Hepatocyte (in vitro differentiated cells): ENCODE data around the gene WFDC6. TPM values are rescaled to one million over a fixed set of nuclear protein-coding genes. Genes with fewer than 3 reads are reported as not detected.

ENCODE experiments used
- DNase-seq: peaks from one replicate; pipeline ENCODE4 v3.0.0-alpha.2; 2016; ENCODE audit warnings: low spot score
- H2AFZ ChIP-seq: fragments of 200-600 bp; sonication (generic); 2 replicates; pipeline ENCODE4 v1.6.0; 2016; ENCODE audit warnings: antibody characterized with exemption, mild to moderate bottlenecking
- H3K27ac ChIP-seq: fragments of 200-600 bp; sonication (generic); 2 replicates; pipeline ENCODE4 v1.5.1; 2016; ENCODE audit warnings: mild to moderate bottlenecking
- H3K27me3 ChIP-seq: fragments of 200-600 bp; sonication (generic); 2 replicates; pipeline ENCODE4 v1.6.1; 2016
- H3K36me3 ChIP-seq: fragments of 200-600 bp; sonication (generic); replicated peaks from 2 replicates; pipeline ENCODE4 v1.5.1; 2016; ENCODE audit warnings: low read depth; ENCODE audit not compliant: insufficient read depth
- H3K4me1 ChIP-seq: fragments of 200-600 bp; sonication (generic); 2 replicates; pipeline ENCODE4 v1.5.1; 2016; ENCODE audit warnings: mild to moderate bottlenecking, moderate library complexity; ENCODE audit not compliant: insufficient read depth
- H3K4me2 ChIP-seq: fragments of 200-600 bp; sonication (generic); 2 replicates; pipeline ENCODE4 v1.6.0; 2016
- H3K4me3 ChIP-seq: fragments of 200-600 bp; sonication (generic); 2 replicates; pipeline ENCODE4 v1.5.1; 2016; ENCODE audit warnings: mild to moderate bottlenecking
- H3K79me2 ChIP-seq: fragments of 200-600 bp; sonication (generic); 2 replicates; pipeline ENCODE4 v1.6.0; 2017; ENCODE audit warnings: mild to moderate bottlenecking
- H3K9me2 ChIP-seq: fragments of 200-600 bp; sonication (generic); replicated peaks from 2 replicates; pipeline ENCODE4 v1.6.0; 2017; ENCODE audit warnings: mild to moderate bottlenecking; ENCODE audit not compliant: insufficient read depth
- H3K9me3 ChIP-seq: fragments of 200-600 bp; sonication (generic); 2 replicates; pipeline ENCODE4 v1.5.1; 2016; ENCODE audit warnings: low read depth, mild to moderate bottlenecking
- H4K20me1 ChIP-seq: fragments of 200-600 bp; sonication (generic); 2 replicates; pipeline ENCODE4 v1.6.0; 2016; ENCODE audit warnings: mild to moderate bottlenecking; ENCODE audit not compliant: insufficient read depth, poor library complexity, severe bottlenecking
- CTCF ChIP-seq: fragments of 200-600 bp; sonication (generic); IDR thresholded peaks from 2 replicates; pipeline ENCODE4 v1.5.1; 2016; ENCODE audit warnings: antibody characterized with exemption, mild to moderate bottlenecking; ENCODE audit not compliant: poor library complexity
- EZH2 ChIP-seq: fragments of 200-600 bp; sonication (generic); IDR thresholded peaks from 2 replicates; pipeline ENCODE4 v1.6.1; 2016; ENCODE audit warnings: antibody characterized with exemption, mild to moderate bottlenecking, borderline replicate concordance
- EZH2phosphoT487 ChIP-seq: fragments of 200-600 bp; sonication (generic); IDR thresholded peaks from one replicate; pipeline ENCODE4 v1.6.1; 2018; ENCODE audit warnings: antibody characterized with exemption, mild to moderate bottlenecking, low read depth, moderate library complexity; ENCODE audit not compliant: unreplicated experiment, severe bottlenecking
- WGBS: methylation state at CpG from one replicate; pipeline ENCODE4 v1.1.6; 2016; ENCODE audit warnings: low lambda C conversion rate; ENCODE audit errors: missing lambda C conversion rate; 5-methylcytosine and 5-hydroxymethylcytosine counted together
- polyA plus RNA-seq: library from polyadenylated mRNA; unstranded; fragments of >200 nt; fragmentation: Nextera tagmentation; extraction: Ambion mirVana; gene quantifications from 2 replicates; pipeline ENCODE4 v1.2.1, GENCODE V29; 2016
- total RNA-seq: library from RNA; depleted of rRNA; stranded (reverse); fragments of >200 nt; gene quantifications from 2 replicates; pipeline ENCODE4 v1.2.3, GENCODE V29; 2014

The WFDC6 gene
- total and polyA plus RNA-seq, 2 experiments from 2014 or later = not detected

GRCh38 chr20:45497971-45498494 lies 41.2 kb downstream of the WFDC6 start:
- no peaks in the 10 kb centered on the region for H3K9me3 ChIP-seq
- no peaks in the 10 kb centered on the region for H3K4me1 ChIP-seq
- H3K4me3 ChIP-seq = no peak overlapping the region
- no peaks in the 10 kb centered on the region for H3K36me3 ChIP-seq
- H4K20me1 ChIP-seq = no peaks in the 10 kb centered on the region
- H3K4me2 ChIP-seq = no peak overlapping the region
- no peak overlapping the region for H3K27ac ChIP-seq
- no peak for DNase-seq
- no peaks in the 10 kb centered on the region for H3K9me2 ChIP-seq
- H2AFZ ChIP-seq = no peak overlapping the region
- 81% methylated on average over 3 of the region's 3 CpGs for WGBS
- H3K27me3 ChIP-seq = peaks cover 4% of the 10 kb centered on the region
- no peaks in the 10 kb centered on the region for H3K79me2 ChIP-seq
- TF ChIP-seq EZH2phosphoT487 (no peak), EZH2 (no peak), CTCF (no peak)

GRCh38 chr20:45496166-45496565 lies 43.1 kb downstream of the WFDC6 start:
- Histone ChIP-seq H3K79me2 (no peaks in the 10 kb centered on the region), H3K36me3 (no peaks in the 10 kb centered on the region), H3K9me3 (no peaks in the 10 kb centered on the region), H2AFZ (no peak overlapping the region), H3K9me2 (no peaks in the 10 kb centered on the region), H4K20me1 (no peaks in the 10 kb centered on the region), H3K27ac (no peak overlapping the region), H3K4me2 (no peak overlapping the region), H3K27me3 (peaks cover 4% of the 10 kb centered on the region), H3K4me1 (no peaks in the 10 kb centered on the region), H3K4me3 (no peak overlapping the region)
- TF ChIP-seq EZH2phosphoT487 = no peak
- TF ChIP-seq EZH2 = no peak
- no peak for TF ChIP-seq CTCF
- no peak for DNase-seq
- 78% methylated on average over 3 of the region's 3 CpGs for WGBS

GRCh38 chr20:45495501-45495941 lies 43.8 kb downstream of the WFDC6 start:
- Histone ChIP-seq H2AFZ (no peak overlapping the region), H3K4me3 (no peak overlapping the region), H3K4me1 (no peaks in the 10 kb centered on the region), H3K9me2 (no peaks in the 10 kb centered on the region), H3K27me3 (peaks cover 4% of the 10 kb centered on the region), H3K79me2 (no peaks in the 10 kb centered on the region), H3K9me3 (no peaks in the 10 kb centered on the region), H3K36me3 (no peaks in the 10 kb centered on the region), H4K20me1 (no peaks in the 10 kb centered on the region), H3K27ac (no peak overlapping the region), H3K4me2 (no peak overlapping the region)
- no peak for TF ChIP-seq EZH2
- TF ChIP-seq CTCF = no peak
- no peak for TF ChIP-seq EZH2phosphoT487
- WGBS = 84% methylated on average over 1 of the region's 1 CpG
- DNase-seq = no peak
